ENCODE results near the gene REV3L.

DNA sequence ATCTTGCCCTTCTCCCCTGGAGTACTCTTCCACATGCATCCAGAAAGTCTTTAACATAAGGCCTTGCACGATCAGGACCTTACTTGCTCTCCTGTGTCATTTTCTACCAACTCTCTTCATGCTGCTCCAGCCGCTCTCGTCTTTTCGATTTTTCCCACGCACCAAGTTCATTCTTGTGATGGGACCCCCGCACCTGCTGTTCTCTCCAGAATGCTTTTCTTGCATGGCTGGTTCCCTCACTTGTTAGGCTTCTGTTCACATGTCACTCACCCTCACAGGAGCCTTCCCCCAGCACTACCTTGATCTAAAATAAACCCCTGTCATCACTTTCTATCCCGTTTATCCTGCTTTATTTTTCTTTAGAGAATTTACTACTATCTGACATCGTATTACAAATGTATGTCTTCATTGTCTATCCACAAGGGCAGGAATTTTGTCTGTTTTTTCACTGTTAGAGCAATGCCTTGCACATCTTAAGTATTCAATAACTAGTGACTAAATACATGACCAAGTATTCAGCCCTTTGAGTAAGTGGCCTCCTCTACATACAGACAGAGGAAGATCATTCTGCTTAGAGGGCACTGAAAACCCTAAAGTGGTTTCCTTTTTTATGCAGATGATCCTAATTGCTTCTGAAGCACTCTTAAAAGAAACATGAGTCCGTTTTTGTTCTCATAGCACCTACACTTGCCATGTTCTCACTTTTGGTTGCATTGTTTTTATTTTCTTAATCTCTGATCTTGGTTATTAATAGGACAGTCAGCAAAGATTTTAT, 228.8 kb downstream of the REV3L start:
- no peak for TF ChIP-seq POLR2A (IDR thresholded peaks at IDR 0.05; ENCODE audit: extremely low read depth, insufficient read length)
- TF ChIP-seq, protein P1, sequence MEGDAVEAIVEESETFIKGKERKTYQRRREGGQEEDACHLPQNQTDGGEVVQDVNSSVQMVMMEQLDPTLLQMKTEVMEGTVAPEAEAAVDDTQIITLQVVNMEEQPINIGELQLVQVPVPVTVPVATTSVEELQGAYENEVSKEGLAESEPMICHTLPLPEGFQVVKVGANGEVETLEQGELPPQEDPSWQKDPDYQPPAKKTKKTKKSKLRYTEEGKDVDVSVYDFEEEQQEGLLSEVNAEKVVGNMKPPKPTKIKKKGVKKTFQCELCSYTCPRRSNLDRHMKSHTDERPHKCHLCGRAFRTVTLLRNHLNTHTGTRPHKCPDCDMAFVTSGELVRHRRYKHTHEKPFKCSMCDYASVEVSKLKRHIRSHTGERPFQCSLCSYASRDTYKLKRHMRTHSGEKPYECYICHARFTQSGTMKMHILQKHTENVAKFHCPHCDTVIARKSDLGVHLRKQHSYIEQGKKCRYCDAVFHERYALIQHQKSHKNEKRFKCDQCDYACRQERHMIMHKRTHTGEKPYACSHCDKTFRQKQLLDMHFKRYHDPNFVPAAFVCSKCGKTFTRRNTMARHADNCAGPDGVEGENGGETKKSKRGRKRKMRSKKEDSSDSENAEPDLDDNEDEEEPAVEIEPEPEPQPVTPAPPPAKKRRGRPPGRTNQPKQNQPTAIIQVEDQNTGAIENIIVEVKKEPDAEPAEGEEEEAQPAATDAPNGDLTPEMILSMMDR (IDR thresholded peaks at IDR 0.05; ENCODE audit: low read depth, low read length): no peak
- TF ChIP-seq, protein P2, sequence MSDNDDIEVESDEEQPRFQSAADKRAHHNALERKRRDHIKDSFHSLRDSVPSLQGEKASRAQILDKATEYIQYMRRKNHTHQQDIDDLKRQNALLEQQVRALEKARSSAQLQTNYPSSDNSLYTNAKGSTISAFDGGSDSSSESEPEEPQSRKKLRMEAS (IDR thresholded peaks at IDR 0.05; ENCODE audit: low read depth, low read length): no peak
- TF ChIP-seq MYC (IDR thresholded peaks at IDR 0.05; ENCODE audit: low read depth, low read length): no peak
